GM21529 (cell line): ENCODE results near the gene MAGOH.
"Not testable (repeated sequence)": the region's sequence is repeated elsewhere in the genome, so short reads cannot be mapped to it uniquely, and the experiment has no call there.

Source experiments
- ATAC-seq: cut with Tn5 transposase; IDR thresholded peaks from one replicate; pipeline ENCODE4 v1.9.1; 2021; ENCODE audit not compliant: unreplicated experiment

MAGOH gene

DNA sequence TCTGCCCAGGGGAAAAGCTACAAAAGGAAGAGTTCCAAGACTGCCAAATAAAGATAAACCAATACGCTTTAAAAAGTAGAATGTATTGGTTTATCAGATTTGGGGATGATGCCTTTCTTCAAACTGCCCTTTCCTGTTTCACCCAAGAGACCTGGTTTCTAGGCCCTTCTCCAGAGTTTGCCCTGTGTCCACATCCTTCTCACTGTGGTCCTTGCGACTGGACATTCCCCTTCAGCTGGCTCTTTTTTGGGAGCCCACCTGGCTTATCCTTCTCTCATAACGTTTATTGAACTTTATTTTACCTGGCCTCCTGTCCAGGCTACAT is 17.4 kb downstream of the MAGOH start:
- no peak for ATAC-seq

GRCh38 chr1:53220171-53220961 is 18.0 kb downstream of the MAGOH start, which contains the start of gene CZIB:
TSS of gene CZIB (minus strand) at chr1:53220634. CDS start at chr1:53220575, 59 bp downstream.
- peak; percentile 93 for ATAC-seq

- no peak for ATAC-seq
These were observed 18.6 kb downstream of the MAGOH start for GRCh38 chr1:53219711-53220110.

DNA sequence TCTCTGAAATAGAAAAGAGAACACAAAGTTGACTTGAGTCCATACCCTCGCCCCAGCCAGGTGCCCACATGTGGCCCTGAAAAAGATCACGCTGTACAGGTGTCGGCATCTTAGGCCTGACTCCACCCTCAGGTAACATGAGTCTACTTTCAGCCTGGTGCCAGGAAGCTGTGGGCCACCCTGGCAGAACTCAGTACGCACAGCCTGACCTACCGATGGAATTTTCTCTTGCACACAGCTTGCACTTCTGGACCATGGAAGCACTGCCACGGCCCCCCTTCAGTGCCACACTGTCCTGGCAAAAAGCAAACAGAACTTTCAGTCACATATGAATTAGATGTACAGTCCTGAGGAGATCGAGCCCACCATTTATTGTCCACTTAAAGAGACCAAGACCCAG is 20.1 kb downstream of the MAGOH start:
- ATAC-seq = no peak

- ATAC-seq = no peak
These were observed 23.9 kb downstream of the MAGOH start for GRCh38 chr1:53214376-53214940.

- ATAC-seq = no peak
These were observed 27.4 kb downstream of the MAGOH start for GRCh38 chr1:53210954-53211353.

GRCh38 chr1:53210352-53210751 is 28.0 kb downstream of the MAGOH start:
- ATAC-seq = no peak

GRCh38 chr1:53207726-53208125 is 30.6 kb downstream of the MAGOH start:
- no peak for ATAC-seq

DNA sequence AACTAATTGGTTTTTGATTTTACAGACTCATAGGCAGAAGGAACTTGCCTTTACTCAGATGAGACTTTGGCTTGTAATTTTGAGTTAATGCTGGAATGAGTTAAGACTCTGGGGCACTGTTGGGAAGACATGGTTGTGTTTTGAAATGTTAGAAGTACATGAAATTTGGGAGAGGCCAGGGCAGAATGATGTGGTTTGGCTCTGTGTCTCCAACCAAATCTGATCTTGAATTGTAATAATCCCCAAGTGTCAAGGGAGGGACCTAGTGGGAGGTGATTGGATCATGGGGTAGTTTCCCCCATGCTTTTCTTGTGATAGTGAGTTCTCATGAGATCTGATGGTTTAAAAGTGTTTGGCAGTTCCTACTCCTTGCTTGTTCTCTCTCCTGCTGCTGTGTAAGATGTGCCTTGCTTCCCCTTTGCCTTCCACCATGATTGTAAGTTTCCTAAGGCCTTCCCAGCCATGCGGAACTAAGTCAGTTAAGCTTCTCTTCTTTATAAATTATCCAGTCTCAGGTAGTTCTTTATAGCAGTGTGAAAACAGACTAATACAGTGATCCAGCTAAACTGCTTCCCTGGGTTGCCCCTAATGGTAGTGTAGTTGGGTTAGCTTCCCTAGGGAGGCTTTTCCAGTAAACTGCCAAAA is 31.5 kb downstream of the MAGOH start:
- ATAC-seq = no peak

DNA sequence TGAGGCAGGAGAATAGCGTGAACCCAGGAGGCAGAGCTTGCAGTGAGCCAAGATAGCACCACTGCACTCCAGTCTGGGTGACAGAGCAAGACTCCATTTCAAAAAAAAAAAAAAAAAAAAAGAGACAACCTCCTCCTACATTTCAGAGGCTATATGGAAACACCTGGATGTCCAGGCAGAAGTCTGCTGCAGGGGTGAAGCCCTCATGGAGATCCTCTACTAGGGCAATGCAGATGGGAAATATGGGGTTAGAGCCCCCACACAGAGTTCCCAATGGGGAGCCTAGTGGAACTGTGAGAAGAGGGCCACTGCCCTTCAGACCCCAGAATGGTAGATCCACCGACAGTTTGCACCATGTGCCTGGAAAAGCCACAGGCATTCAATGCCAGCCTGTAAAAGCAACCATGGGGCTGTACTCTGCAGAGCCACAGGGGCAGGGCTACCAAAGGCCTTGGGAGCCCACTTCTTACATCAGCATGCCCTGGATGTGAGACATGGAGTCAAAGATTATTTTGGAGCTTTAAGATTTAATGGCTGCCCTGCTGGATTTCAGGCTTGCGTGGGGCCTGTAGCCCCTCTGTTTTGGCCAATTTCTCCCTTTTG is 32.1 kb downstream of the MAGOH start:
- not testable (repeated sequence) for ATAC-seq

- ATAC-seq = not testable (repeated sequence)
These were observed 32.8 kb downstream of the MAGOH start for GRCh38 chr1:53205496-53205895.

GRCh38 chr1:53203466-53203865 is 34.9 kb downstream of the MAGOH start:
- no peak for ATAC-seq

- no peak for ATAC-seq
These were observed 40.1 kb downstream of the MAGOH start for GRCh38 chr1:53198241-53198651.

GRCh38 chr1:53197291-53198200 is 40.8 kb downstream of the MAGOH start:
- no peak for ATAC-seq

DNA sequence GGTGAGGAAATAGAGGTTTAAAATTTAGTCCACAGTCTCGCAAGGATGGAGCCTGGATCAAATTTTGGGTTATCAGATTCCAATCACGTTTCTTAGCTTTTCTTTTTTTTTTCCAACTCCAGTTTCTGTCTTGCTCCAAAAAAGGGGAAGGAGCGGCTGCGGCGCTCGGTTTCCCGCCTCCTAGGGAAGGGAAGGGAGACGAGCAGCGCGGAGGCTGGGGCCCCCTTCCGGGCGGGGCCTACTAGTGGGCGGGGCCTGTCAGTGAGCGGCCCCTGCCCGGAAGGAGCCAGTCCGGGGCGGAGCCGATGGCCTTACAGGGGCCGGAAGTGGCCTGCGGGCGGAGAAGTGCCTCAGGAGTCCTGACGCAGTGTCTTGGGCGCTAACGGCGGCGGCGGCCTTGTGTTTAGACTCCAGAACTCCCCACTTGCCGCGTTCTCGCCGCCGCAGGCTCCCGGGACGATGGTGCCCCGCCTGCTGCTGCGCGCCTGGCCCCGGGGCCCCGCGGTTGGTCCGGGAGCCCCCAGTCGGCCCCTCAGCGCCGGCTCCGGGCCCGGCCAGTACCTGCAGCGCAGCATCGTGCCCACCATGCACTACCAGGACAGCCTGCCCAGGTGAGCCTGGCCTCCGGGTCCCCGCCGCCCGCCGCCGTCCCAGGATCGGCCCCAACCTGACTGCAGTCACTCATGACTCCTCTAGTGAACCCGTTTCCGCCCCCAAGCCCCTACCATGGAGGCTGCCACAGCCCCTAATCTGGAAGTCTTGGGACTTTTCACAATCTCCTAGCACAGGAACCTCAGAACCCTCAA is 41.6 kb downstream of the MAGOH start, which contains the start of gene CPT2:
Gene CPT2 (plus strand): TSS at position 340 of the 806 bp plus-strand sequence. CDS start 120 bp downstream, at position 460.
- ATAC-seq = peak; percentile 99

DNA sequence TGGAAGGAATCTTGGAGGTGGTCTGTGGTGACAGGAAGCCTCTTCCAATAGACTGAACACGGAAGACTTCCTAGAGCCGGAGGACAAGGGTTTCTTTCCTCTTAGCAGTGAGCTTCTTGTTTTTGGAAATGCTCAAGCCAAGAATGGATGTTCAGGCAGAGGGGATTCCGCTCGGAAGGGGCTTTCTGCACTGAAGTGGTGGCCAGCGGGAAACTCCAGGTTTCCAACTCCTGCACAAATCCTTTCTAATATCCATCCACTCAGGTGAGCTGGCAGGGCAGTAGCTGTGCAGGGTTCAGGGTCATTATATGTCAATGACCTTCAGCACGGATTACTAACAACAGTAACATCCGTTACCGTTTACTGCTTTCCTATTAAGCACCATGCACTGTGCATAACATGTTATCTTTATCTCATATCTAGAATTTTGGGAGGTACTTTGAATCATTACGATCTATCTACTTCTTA is 42.3 kb downstream of the MAGOH start:
- ATAC-seq = peak; percentile 4

GRCh38 chr1:53195246-53196016 is 42.9 kb downstream of the MAGOH start:
- no peak for ATAC-seq

- no peak for ATAC-seq
These were observed 48.1 kb downstream of the MAGOH start for GRCh38 chr1:53190210-53190611.

DNA sequence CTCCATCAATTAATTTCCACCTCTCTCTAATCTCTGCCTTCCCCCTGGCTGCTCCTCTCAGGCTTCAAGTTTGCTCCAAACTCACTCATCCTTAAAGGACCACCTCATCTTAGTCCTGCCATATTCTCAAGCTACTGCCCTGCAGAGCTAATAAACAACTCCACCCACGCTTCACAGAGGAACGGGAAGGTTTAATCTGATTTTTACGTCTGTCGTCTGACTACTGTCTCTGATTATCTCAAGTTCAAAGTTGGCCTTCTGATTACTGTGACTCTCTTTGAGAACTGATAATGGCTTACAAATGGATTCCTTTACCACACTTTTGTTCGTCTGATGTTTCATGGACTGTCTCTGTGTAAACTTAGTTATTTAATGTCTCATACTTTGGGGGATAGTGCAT is 49.3 kb downstream of the MAGOH start:
- ATAC-seq = no peak
